Caco-2 (cell line): ENCODE results near the gene ARHGEF4. TPM values are rescaled to one million over a fixed set of nuclear protein-coding genes. Genes with fewer than 3 reads are reported as not detected.

ENCODE experiments used
- BruUV-seq: library from RNA; stranded (reverse); fragments of 400-500 nt; replicated peaks from 2 replicates; lab custom pipeline; 2021; lab: Mats Ljungman, UMichigan
- CTCF ChIA-PET: fragments of 300-600 bp; sonication (Branson Sonifier 250); formaldehyde crosslinking; loops from one replicate; lab custom pipeline; 2022; ENCODE audit warnings: antibody characterized with exemption; lab: Charles Lee
- POLR2A ChIA-PET: fragments of 300-600 bp; sonication (Branson Sonifier 250); formaldehyde crosslinking; loops from one replicate; lab custom pipeline; 2022; ENCODE audit warnings: antibody characterized with exemption; lab: Charles Lee
- DNase-seq, 2 experiments: peaks; one replicate each; pipeline versions ENCODE4 v3.0.0 to v3.0.0-alpha.2; 2020 to 2022
- H3K27me3 ChIP-seq: replicated peaks from 2 replicates; pipeline ENCODE4 v1.6.0; 2011; ENCODE audit warnings: low read length; ENCODE audit not compliant: control insufficient read depth, insufficient read depth
- H3K36me3 ChIP-seq: 2 replicates; pipeline ENCODE4 v1.5.1; 2011; ENCODE audit warnings: low read length; ENCODE audit not compliant: control insufficient read depth, insufficient read depth
- H3K4me1 ChIP-seq: fragments of 250-450 bp; sonication (Bioruptor Pico); 2 replicates; pipeline ENCODE4 v1.5.1; 2020; ENCODE audit warnings: mild to moderate bottlenecking
- H3K4me3 ChIP-seq: 2 replicates; pipeline ENCODE4 v1.5.1; 2011; ENCODE audit warnings: low read depth, mild to moderate bottlenecking, control low read depth, low read length
- H3K9me3 ChIP-seq: fragments of 250-450 bp; sonication (Bioruptor Pico); 2 replicates; pipeline ENCODE4 v1.5.1; 2020; ENCODE audit warnings: mild to moderate bottlenecking, moderate library complexity
- H3K27ac Mint-ChIP-seq: one replicate; pipeline ENCODE4 v1.8.0; 2022; ENCODE audit warnings: mixed read lengths; ENCODE audit not compliant: unreplicated experiment
- H3K27me3 Mint-ChIP-seq: one replicate; pipeline ENCODE4 v1.8.0; 2022; ENCODE audit warnings: mixed read lengths; ENCODE audit not compliant: insufficient read depth, unreplicated experiment
- H3K36me3 Mint-ChIP-seq: one replicate; pipeline ENCODE4 v1.8.0; 2022; ENCODE audit warnings: mild to moderate bottlenecking, mixed read lengths; ENCODE audit not compliant: insufficient read depth, unreplicated experiment
- H3K4me1 Mint-ChIP-seq: one replicate; pipeline ENCODE4 v1.8.0; 2022; ENCODE audit warnings: low read depth, mixed read lengths; ENCODE audit not compliant: unreplicated experiment
- H3K4me3 Mint-ChIP-seq: one replicate; pipeline ENCODE4 v1.8.0; 2022; ENCODE audit warnings: mild to moderate bottlenecking, moderate library complexity, mixed read lengths; ENCODE audit not compliant: unreplicated experiment
- H3K9me3 Mint-ChIP-seq: one replicate; pipeline ENCODE4 v1.8.0; 2022; ENCODE audit warnings: mixed read lengths; ENCODE audit not compliant: unreplicated experiment
- intact Hi-C: fragments of 100-400 bp; cut with micrococcal nuclease; formaldehyde crosslinking; loops from one replicate; pipeline ENCODE4 v1.10.0; 2022; ENCODE audit not compliant: unreplicated experiment
- total RNA-seq: library from RNA; stranded (reverse); gene quantifications from 2 replicates; pipeline ENCODE4 v1.2.3, GENCODE V29; 2022
- TF ChIP-seq, protein P1 (sequence below), 2 experiments: fragments of 200-600 bp in 1 of 2; IDR thresholded peaks; 1 replicate in 1 of 2; 2 replicates in 1 of 2; pipeline versions ENCODE4 v1.5.1 to v1.8.0; 2011 to 2022; ENCODE audit warnings: antibody characterized with exemption in 1 of 2, control low read depth in 1 of 2, inconsistent platforms in 1 of 2, low read depth in 1 of 2, low read length in 1 of 2, mild to moderate bottlenecking in 1 of 2, moderate library complexity in 1 of 2; ENCODE audit not compliant: insufficient read depth in 1 of 2, severe bottlenecking in 1 of 2, unreplicated experiment in 1 of 2

ARHGEF4 gene
- total RNA-seq, 1 experiment from 2014 or later: 1.8 TPM

DNA sequence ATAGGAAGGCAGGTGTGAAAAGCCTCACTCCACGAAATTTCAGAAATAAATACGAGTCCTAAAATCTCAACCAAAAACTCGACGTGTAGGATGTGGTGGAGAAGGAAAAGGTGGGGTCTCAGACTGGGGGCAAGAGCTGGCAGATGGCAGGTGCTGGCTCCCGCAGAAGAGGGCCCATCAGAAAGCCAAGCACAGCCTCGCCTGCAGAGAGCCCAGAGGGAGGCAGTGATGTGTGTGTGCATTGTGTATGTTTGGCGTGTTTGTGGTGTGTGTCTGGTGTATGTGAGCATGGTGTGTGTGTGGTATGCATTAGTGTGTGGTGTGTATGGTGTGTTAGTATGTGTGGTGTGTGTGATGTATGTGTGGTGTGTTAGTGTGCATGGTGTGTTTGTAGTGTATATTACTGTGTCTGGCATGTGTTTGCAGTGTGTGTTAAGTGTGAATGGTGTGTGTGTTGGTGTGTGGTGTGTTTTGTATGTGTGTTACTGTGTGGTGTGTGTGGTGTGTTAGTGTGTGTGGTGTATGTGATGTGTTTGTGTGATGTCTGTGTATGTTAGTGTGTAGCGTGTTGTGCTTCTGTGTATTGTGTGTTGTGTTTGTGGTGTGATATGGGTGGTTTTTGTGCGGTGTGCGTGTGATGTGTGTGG lies 140.0 kb downstream of the ARHGEF4 start:
- H3K36me3 Mint-ChIP-seq: no peaks in the 10 kb centered on the region
- ChIA-PET CTCF (no interaction called here), POLR2A (no interaction called here)
- H3K27me3 ChIP-seq: no peaks in the 10 kb centered on the region
- H3K9me3 ChIP-seq: peaks cover 9% of the 10 kb centered on the region; the same call in 1 of the 2 replicates
- no peak overlapping the region for H3K4me3 ChIP-seq
- intact Hi-C loops: no loop called here
- H3K4me1 ChIP-seq: no peaks in the 10 kb centered on the region
- DNase-seq: no peak
- TF ChIP-seq, protein P1, sequence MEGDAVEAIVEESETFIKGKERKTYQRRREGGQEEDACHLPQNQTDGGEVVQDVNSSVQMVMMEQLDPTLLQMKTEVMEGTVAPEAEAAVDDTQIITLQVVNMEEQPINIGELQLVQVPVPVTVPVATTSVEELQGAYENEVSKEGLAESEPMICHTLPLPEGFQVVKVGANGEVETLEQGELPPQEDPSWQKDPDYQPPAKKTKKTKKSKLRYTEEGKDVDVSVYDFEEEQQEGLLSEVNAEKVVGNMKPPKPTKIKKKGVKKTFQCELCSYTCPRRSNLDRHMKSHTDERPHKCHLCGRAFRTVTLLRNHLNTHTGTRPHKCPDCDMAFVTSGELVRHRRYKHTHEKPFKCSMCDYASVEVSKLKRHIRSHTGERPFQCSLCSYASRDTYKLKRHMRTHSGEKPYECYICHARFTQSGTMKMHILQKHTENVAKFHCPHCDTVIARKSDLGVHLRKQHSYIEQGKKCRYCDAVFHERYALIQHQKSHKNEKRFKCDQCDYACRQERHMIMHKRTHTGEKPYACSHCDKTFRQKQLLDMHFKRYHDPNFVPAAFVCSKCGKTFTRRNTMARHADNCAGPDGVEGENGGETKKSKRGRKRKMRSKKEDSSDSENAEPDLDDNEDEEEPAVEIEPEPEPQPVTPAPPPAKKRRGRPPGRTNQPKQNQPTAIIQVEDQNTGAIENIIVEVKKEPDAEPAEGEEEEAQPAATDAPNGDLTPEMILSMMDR (IDR thresholded peaks at IDR 0.05; ENCODE audit: insufficient read depth in 1 of 2, low read depth in 1 of 2, low read length in 1 of 2, severe bottlenecking in 1 of 2, unreplicated experiment in 1 of 2): no peak
- no TSS peak for BruUV-seq
- no peaks in the 10 kb centered on the region for H3K27me3 Mint-ChIP-seq
- H3K36me3 ChIP-seq: no peaks in the 10 kb centered on the region
- H3K27ac Mint-ChIP-seq: no peak overlapping the region
- no peak overlapping the region for H3K4me3 Mint-ChIP-seq
- H3K4me1 Mint-ChIP-seq: no peaks in the 10 kb centered on the region
- no peaks in the 10 kb centered on the region for H3K9me3 Mint-ChIP-seq

DNA sequence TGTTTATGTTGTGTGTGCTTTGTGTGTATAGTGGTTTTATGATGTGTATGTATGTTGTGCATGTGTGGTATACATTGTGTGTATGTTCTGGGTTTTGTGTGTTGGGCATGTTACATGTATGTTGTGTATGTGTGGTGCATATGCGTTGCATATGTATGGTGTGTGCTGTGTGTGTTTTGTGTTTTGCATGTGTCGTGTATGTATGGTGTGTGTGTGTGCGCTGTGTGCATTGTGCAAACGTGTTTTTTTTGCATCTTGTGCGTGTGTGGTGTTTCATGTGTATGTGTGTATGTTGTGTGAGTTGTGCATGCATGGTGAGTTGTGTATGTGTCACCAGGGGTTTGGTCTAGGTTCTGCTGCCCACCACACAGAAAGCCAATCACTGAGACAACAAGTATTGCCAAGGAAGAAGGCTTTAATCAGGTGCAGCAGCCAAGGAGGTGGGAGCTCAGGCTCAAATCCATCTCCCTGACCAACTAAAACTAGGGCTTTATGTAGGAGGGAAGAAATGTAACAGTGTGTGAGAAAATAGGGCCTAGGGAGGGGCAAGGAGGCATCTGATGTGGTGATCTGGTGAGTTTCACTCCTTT lies 140.8 kb downstream of the ARHGEF4 start:
- Histone ChIP-seq H3K4me3 (no peak overlapping the region), H3K4me1 (no peaks in the 10 kb centered on the region), H3K36me3 (no peaks in the 10 kb centered on the region), H3K9me3 (peaks cover 9% of the 10 kb centered on the region; the same call in 1 of the 2 replicates), H3K27me3 (no peaks in the 10 kb centered on the region)
- ChIA-PET CTCF (no interaction called here), POLR2A (no interaction called here)
- no peak for DNase-seq
- no peaks in the 10 kb centered on the region for H3K36me3 Mint-ChIP-seq
- no peaks in the 10 kb centered on the region for H3K4me1 Mint-ChIP-seq
- no peak overlapping the region for H3K27ac Mint-ChIP-seq
- no TSS peak for BruUV-seq
- no peaks in the 10 kb centered on the region for H3K27me3 Mint-ChIP-seq
- no peaks in the 10 kb centered on the region for H3K9me3 Mint-ChIP-seq
- intact Hi-C loops: no loop called here
- H3K4me3 Mint-ChIP-seq: no peak overlapping the region
- TF ChIP-seq, protein P1 (IDR thresholded peaks at IDR 0.05; ENCODE audit: insufficient read depth in 1 of 2, low read depth in 1 of 2, low read length in 1 of 2, severe bottlenecking in 1 of 2, unreplicated experiment in 1 of 2): no peak

DNA sequence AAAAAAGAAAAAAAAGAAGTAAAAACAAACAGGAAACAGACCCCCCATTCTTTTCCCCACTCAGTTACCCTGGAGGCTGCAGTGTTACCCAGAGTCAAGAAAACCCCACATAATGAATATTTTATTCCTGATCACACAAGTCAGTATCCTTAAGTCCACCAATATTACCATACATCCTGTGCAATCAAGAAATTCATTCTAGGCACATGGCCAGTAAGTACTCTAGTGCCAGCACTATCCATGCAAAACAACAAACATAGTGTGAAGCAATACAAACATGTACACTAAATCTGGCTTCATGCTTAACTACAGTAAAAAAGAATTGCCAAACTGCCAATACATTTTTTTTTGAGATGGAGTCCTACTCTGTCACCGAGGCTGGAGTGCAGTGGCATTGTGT lies 145.0 kb downstream of the ARHGEF4 start:
- TF ChIP-seq, protein P1 (IDR thresholded peaks at IDR 0.05; ENCODE audit: insufficient read depth in 1 of 2, low read depth in 1 of 2, low read length in 1 of 2, severe bottlenecking in 1 of 2, unreplicated experiment in 1 of 2): no peak
- H3K27ac Mint-ChIP-seq: no peak overlapping the region
- ChIA-PET CTCF (no interaction called here), POLR2A (no interaction called here)
- peaks cover 7% of the 10 kb centered on the region for H3K9me3 Mint-ChIP-seq
- Histone ChIP-seq H3K27me3 (no peaks in the 10 kb centered on the region), H3K9me3 (peaks cover 9% of the 10 kb centered on the region; the same call in 1 of the 2 replicates), H3K4me3 (no peak overlapping the region), H3K4me1 (no peaks in the 10 kb centered on the region), H3K36me3 (no peaks in the 10 kb centered on the region)
- no peaks in the 10 kb centered on the region for H3K27me3 Mint-ChIP-seq
- DNase-seq: no peak
- intact Hi-C loops: no loop called here
- H3K4me1 Mint-ChIP-seq: no peaks in the 10 kb centered on the region
- H3K36me3 Mint-ChIP-seq: no peaks in the 10 kb centered on the region
- no peak overlapping the region for H3K4me3 Mint-ChIP-seq
- BruUV-seq: no TSS peak
